NCI-H1105 treated with DMSO at 0.1 percent for 48 hours (cell line): Measurements from ENCODE around the gene MIAT.
"Not testable (repeated sequence)": the region's sequence is repeated elsewhere in the genome, so short reads cannot be mapped to it uniquely, and the experiment has no call there.

Source experiments
- DNase-seq: peaks from one replicate; lab custom pipeline; 2025; lab: John Stamatoyannopoulos, UW

The MIAT gene

GRCh38 chr22:26700462-26700861 lies 43.1 kb downstream of the MIAT start:
- no peak for DNase-seq

GRCh38 chr22:26700886-26701285 lies 43.5 kb downstream of the MIAT start:
- DNase-seq: no peak

- DNase-seq: no peak
Measured at GRCh38 chr22:26701323-26701722, 43.9 kb downstream of the MIAT start.

- no peak for DNase-seq
Measured at GRCh38 chr22:26702906-26703830, 45.8 kb downstream of the MIAT start.

- not testable (repeated sequence) for DNase-seq
Measured at GRCh38 chr22:26705379-26705778, 48.0 kb downstream of the MIAT start.

GRCh38 chr22:26707090-26707489 lies 49.7 kb downstream of the MIAT start:
- DNase-seq: no peak

GRCh38 chr22:26707581-26707980 lies 50.2 kb downstream of the MIAT start:
- DNase-seq: no peak

GRCh38 chr22:26708256-26709009 lies 51.0 kb downstream of the MIAT start:
- no peak for DNase-seq

GRCh38 chr22:26709617-26710390 lies 52.4 kb downstream of the MIAT start:
- DNase-seq: no peak

- DNase-seq: no peak
Measured at GRCh38 chr22:26711205-26711963, 54.0 kb downstream of the MIAT start.

GRCh38 chr22:26712158-26712557 lies 54.8 kb downstream of the MIAT start:
- DNase-seq: no peak

GRCh38 chr22:26713823-26714449 lies 56.5 kb downstream of the MIAT start:
- DNase-seq: no peak

- no peak for DNase-seq
Measured at GRCh38 chr22:26714971-26715370, 57.6 kb downstream of the MIAT start.

GRCh38 chr22:26715392-26715936 lies 58.1 kb downstream of the MIAT start:
- DNase-seq: no peak

- DNase-seq: no peak
Measured at GRCh38 chr22:26718488-26718887, 61.1 kb downstream of the MIAT start.

GRCh38 chr22:26718905-26719304 lies 61.5 kb downstream of the MIAT start:
- DNase-seq: no peak

- no peak for DNase-seq
Measured at GRCh38 chr22:26722159-26722558, 64.8 kb downstream of the MIAT start.

- no peak for DNase-seq
Measured at GRCh38 chr22:26724414-26724813, 67.0 kb downstream of the MIAT start.

GRCh38 chr22:26725012-26725676 lies 67.8 kb downstream of the MIAT start:
- no peak for DNase-seq
